ENCODE data around the gene LHX4. TPM values are rescaled to one million over a fixed set of nuclear protein-coding genes. Genes with fewer than 3 reads are reported as not detected.
A peak's percentile ranks its signal among the peaks of the same experiment; 100 is the strongest.

The LHX4 gene
- total RNA-seq, 5 donors from 2014 or later (not counting 1 experiment from before 2014, with no cell fraction given): 0.03 TPM; not detected in 3

- Histone ChIP-seq H3K27me3 (replicated peaks in 1 of 2; ENCODE audit: control insufficient read depth in 2 of 2, extremely low read depth in 1 of 2, insufficient read depth in 2 of 2, low read length in 1 of 2) (no peaks in the 10 kb centered on the region), H3K4me1 (ENCODE audit: control insufficient read depth in 1 of 2, extremely low read depth in 1 of 2, insufficient read depth in 2 of 2, low read length in 2 of 2) (no peaks in the 10 kb centered on the region), H3K4me3 (ENCODE audit: control insufficient read depth in 1 of 2, extremely low read depth in 1 of 2, low read length in 1 of 2) (no peak overlapping the region), H3K27ac (ENCODE audit: low read length) (no peak overlapping the region), H3K9me3 (no peaks in the 10 kb centered on the region), H3K36me3 (ENCODE audit: control insufficient read depth in 2 of 2, extremely low read depth in 1 of 2, insufficient read depth in 1 of 2, low read length in 1 of 2) (no peaks in the 10 kb centered on the region)
- 83% methylated on average over 1 of the region's 2 CpGs for WGBS (ENCODE audit: insufficient coverage)
- ATAC-seq (replicated peaks in 1 of 4): no peak
- no peak for DNase-seq
- Mint-ChIP-seq H3K9me3 (peaks cover 0 to 8% (median 2%) of the 10 kb centered on the region in 3 donors), H3K36me3 (peaks cover 29% of the 10 kb centered on the region), H3K4me3 (no peak overlapping the region), H3K27me3 (no peaks in the 10 kb centered on the region), H3K27ac (no peak overlapping the region), H3K4me1 (peaks cover 36 to 45% (median 39%) of the 10 kb centered on the region in 3 donors)
- CTCF ChIA-PET: no interaction called here
- POLR2A ChIA-PET: no interaction called here
These were observed 64.6 kb downstream of the LHX4 start for GRCh38 chr1:180294711-180295110.

- no CpG with 5 or more reads among the region's 1 CpG for WGBS (ENCODE audit: insufficient coverage)
- POLR2A ChIA-PET: no interaction called here
- peak overlapping the region in 1 of 2 donors; percentile 5 for H3K27ac Mint-ChIP-seq
These were observed 65.9 kb downstream of the LHX4 start for GRCh38 chr1:180295999-180296398.

DNA sequence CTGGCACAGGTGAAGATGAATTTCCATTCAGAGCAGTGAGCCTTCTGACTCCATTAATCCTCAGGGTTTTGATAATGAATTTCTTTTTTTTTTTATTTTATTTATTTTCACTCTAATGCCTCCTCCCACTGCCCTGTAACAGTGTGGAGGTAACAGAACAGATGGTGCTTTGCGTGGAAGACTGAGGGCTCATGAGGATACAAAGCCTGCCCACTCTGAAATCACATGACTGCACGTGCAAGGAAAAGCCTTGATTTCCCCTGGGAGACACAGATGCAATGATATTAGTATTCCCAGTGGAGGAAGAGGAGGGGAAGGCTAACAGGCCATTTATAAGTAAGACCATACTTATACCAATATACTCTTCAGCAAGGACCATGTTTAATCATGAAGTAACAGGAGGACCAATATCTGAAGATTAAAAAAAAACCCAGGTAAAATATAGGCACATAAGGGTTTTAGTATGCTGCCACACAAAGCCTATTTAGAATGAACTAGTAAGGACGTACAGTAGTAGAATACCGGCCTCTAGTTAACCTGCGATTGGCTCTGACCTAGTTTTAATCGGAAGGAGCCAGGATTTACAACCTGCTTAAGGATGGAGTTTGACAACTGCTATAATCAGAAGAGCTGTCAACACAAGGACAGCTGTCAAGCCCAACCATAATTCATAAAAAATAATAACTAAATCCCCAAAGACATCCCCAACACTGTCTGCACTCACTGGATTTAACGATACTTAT is 69.6 kb downstream of the LHX4 start:
- Mint-ChIP-seq H3K4me1 (peaks cover 23 to 30% (median 25%) of the 10 kb centered on the region in 3 donors), H3K9me3 (no peaks in the 10 kb centered on the region), H3K4me3 (no peak overlapping the region), H3K27me3 (no peaks in the 10 kb centered on the region), H3K27ac (no peak overlapping the region), H3K36me3 (peaks cover 28% of the 10 kb centered on the region)
- 95% methylated on average over 4 of the region's 7 CpGs for WGBS (ENCODE audit: insufficient coverage)
- POLR2A ChIA-PET: no interaction called here
- Histone ChIP-seq H3K27me3 (replicated peaks in 1 of 2; ENCODE audit: control insufficient read depth in 2 of 2, extremely low read depth in 1 of 2, insufficient read depth in 2 of 2, low read length in 1 of 2) (no peaks in the 10 kb centered on the region), H3K27ac (ENCODE audit: low read length) (no peak overlapping the region), H3K4me3 (ENCODE audit: control insufficient read depth in 1 of 2, extremely low read depth in 1 of 2, low read length in 1 of 2) (no peak overlapping the region), H3K36me3 (ENCODE audit: control insufficient read depth in 2 of 2, extremely low read depth in 1 of 2, insufficient read depth in 1 of 2, low read length in 1 of 2) (no peaks in the 10 kb centered on the region), H3K4me1 (ENCODE audit: control insufficient read depth in 1 of 2, extremely low read depth in 1 of 2, insufficient read depth in 2 of 2, low read length in 2 of 2) (no peaks in the 10 kb centered on the region), H3K9me3 (no peaks in the 10 kb centered on the region)
- ATAC-seq (replicated peaks in 1 of 4) (no peak), DNase-seq (no peak)
- CTCF ChIA-PET: no interaction called here

More at GRCh38 chr1:180295999-180296398, 65.9 kb downstream of the LHX4 start:
- Histone ChIP-seq H3K9me3 (no peaks in the 10 kb centered on the region), H3K27me3 (replicated peaks in 1 of 2; ENCODE audit: control insufficient read depth in 2 of 2, extremely low read depth in 1 of 2, insufficient read depth in 2 of 2, low read length in 1 of 2) (no peaks in the 10 kb centered on the region), H3K27ac (ENCODE audit: low read length) (no peak overlapping the region), H3K4me1 (ENCODE audit: control insufficient read depth in 1 of 2, extremely low read depth in 1 of 2, insufficient read depth in 2 of 2, low read length in 2 of 2) (no peaks in the 10 kb centered on the region), H3K4me3 (ENCODE audit: control insufficient read depth in 1 of 2, extremely low read depth in 1 of 2, low read length in 1 of 2) (no peak overlapping the region), H3K36me3 (ENCODE audit: control insufficient read depth in 2 of 2, extremely low read depth in 1 of 2, insufficient read depth in 1 of 2, low read length in 1 of 2) (no peaks in the 10 kb centered on the region)
- Mint-ChIP-seq H3K36me3 (peaks cover 29% of the 10 kb centered on the region), H3K27me3 (no peaks in the 10 kb centered on the region), H3K4me3 (no peak overlapping the region), H3K9me3 (peaks cover 0 to 8% (median 2%) of the 10 kb centered on the region in 3 donors), H3K4me1 (peaks cover 23 to 32% (median 26%) of the 10 kb centered on the region in 3 donors)
- no peak for DNase-seq
- CTCF ChIA-PET: no interaction called here
- no peak for ATAC-seq (replicated peaks in 1 of 4)

DNA sequence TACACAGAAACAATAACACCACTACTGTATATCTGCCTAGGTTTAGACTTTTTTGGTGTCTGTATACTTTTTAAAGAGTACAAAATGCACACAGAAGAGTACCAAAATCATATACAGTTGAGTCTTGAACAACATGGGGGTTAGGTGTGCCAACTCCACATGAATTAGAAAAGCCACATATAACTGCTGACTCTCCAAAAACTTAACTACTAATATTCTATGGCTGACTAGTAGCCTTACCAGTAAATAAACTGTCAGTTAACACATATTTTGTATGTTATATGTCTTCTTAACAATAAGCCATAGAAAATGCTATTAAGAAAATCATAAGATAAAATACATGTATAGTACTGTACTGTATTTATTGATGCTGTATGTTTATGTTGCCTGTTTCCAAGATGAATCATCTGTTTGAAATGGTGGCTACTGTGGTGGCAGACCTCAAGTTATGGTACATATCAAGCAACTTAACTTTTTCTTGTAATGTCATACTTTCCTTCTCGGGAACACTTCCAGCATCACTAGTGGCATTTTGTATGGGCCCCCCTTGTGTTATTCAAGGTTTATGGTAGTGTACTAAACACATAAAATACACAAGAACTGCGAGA is 71.2 kb downstream of the LHX4 start:
- DNase-seq (no peak), ATAC-seq (replicated peaks in 1 of 4) (no peak)
- no peaks in the 10 kb centered on the region for H3K36me3 ChIP-seq (ENCODE audit: control insufficient read depth in 2 of 2, extremely low read depth in 1 of 2, insufficient read depth in 1 of 2, low read length in 1 of 2)
- H3K4me1 Mint-ChIP-seq: peaks cover 16 to 23% (median 20%) of the 10 kb centered on the region in 3 donors
- H3K4me3 ChIP-seq (ENCODE audit: control insufficient read depth in 1 of 2, extremely low read depth in 1 of 2, low read length in 1 of 2): no peak overlapping the region
- H3K36me3 Mint-ChIP-seq: peaks cover 26% of the 10 kb centered on the region
- H3K4me1 ChIP-seq (ENCODE audit: control insufficient read depth in 1 of 2, extremely low read depth in 1 of 2, insufficient read depth in 2 of 2, low read length in 2 of 2): no peaks in the 10 kb centered on the region
- POLR2A ChIA-PET: no interaction called here
- H3K9me3 Mint-ChIP-seq: peaks cover 0 to 1% (median 0%) of the 10 kb centered on the region in 3 donors
- no peaks in the 10 kb centered on the region for H3K27me3 ChIP-seq (replicated peaks in 1 of 2; ENCODE audit: control insufficient read depth in 2 of 2, extremely low read depth in 1 of 2, insufficient read depth in 2 of 2, low read length in 1 of 2)
- CTCF ChIA-PET: no interaction called here
- no peak overlapping the region for H3K27ac ChIP-seq (ENCODE audit: low read length)
- no peaks in the 10 kb centered on the region for H3K9me3 ChIP-seq
- no CpG with 5 or more reads among the region's 2 CpGs for WGBS (ENCODE audit: insufficient coverage)
- H3K27me3 Mint-ChIP-seq: no peaks in the 10 kb centered on the region
- H3K27ac Mint-ChIP-seq: no peak overlapping the region
- no peak overlapping the region for H3K4me3 Mint-ChIP-seq

GRCh38 chr1:180309338-180309737 is 79.3 kb downstream of the LHX4 start:
- Histone ChIP-seq H3K27me3 (replicated peaks in 1 of 2; ENCODE audit: control insufficient read depth in 2 of 2, extremely low read depth in 1 of 2, insufficient read depth in 2 of 2, low read length in 1 of 2) (no peaks in the 10 kb centered on the region), H3K9me3 (no peaks in the 10 kb centered on the region), H3K4me3 (ENCODE audit: control insufficient read depth in 1 of 2, extremely low read depth in 1 of 2, low read length in 1 of 2) (no peak overlapping the region), H3K27ac (ENCODE audit: low read length) (no peak overlapping the region), H3K4me1 (ENCODE audit: control insufficient read depth in 1 of 2, extremely low read depth in 1 of 2, insufficient read depth in 2 of 2, low read length in 2 of 2) (no peaks in the 10 kb centered on the region), H3K36me3 (ENCODE audit: control insufficient read depth in 2 of 2, extremely low read depth in 1 of 2, insufficient read depth in 1 of 2, low read length in 1 of 2) (peaks cover 2 to 3% of the 10 kb centered on the region in 2 donors)
- Mint-ChIP-seq H3K4me1 (no peaks in the 10 kb centered on the region), H3K9me3 (peaks cover 5 to 20% (median 8%) of the 10 kb centered on the region in 3 donors), H3K36me3 (peaks cover 67% of the 10 kb centered on the region), H3K27me3 (no peaks in the 10 kb centered on the region), H3K4me3 (no peak overlapping the region), H3K27ac (no peak overlapping the region)
- WGBS (ENCODE audit: insufficient coverage): 89% methylated on average over 1 of the region's 1 CpG
- ATAC-seq (replicated peaks in 1 of 4) (no peak), DNase-seq (no peak)
- ChIA-PET POLR2A (no interaction called here), CTCF (no interaction called here)

GRCh38 chr1:180310095-180310494 is 80.0 kb downstream of the LHX4 start:
- no peaks in the 10 kb centered on the region for H3K27me3 Mint-ChIP-seq
- WGBS (ENCODE audit: insufficient coverage): 100% methylated on average over 1 of the region's 3 CpGs
- no peak for ATAC-seq (replicated peaks in 1 of 4)
- H3K4me1 Mint-ChIP-seq: no peaks in the 10 kb centered on the region
- CTCF ChIA-PET: no interaction called here
- Histone ChIP-seq H3K9me3 (no peaks in the 10 kb centered on the region), H3K36me3 (ENCODE audit: control insufficient read depth in 2 of 2, extremely low read depth in 1 of 2, insufficient read depth in 1 of 2, low read length in 1 of 2) (peaks cover 2 to 3% of the 10 kb centered on the region in 2 donors), H3K4me3 (ENCODE audit: control insufficient read depth in 1 of 2, extremely low read depth in 1 of 2, low read length in 1 of 2) (no peak overlapping the region), H3K4me1 (ENCODE audit: control insufficient read depth in 1 of 2, extremely low read depth in 1 of 2, insufficient read depth in 2 of 2, low read length in 2 of 2) (no peaks in the 10 kb centered on the region), H3K27ac (ENCODE audit: low read length) (no peak overlapping the region), H3K27me3 (replicated peaks in 1 of 2; ENCODE audit: control insufficient read depth in 2 of 2, extremely low read depth in 1 of 2, insufficient read depth in 2 of 2, low read length in 1 of 2) (no peaks in the 10 kb centered on the region)
- POLR2A ChIA-PET: no interaction called here
- H3K27ac Mint-ChIP-seq: no peak overlapping the region
- H3K9me3 Mint-ChIP-seq: peaks cover 5 to 20% (median 8%) of the 10 kb centered on the region in 3 donors
- no peak for DNase-seq
- peaks cover 66% of the 10 kb centered on the region for H3K36me3 Mint-ChIP-seq
- no peak overlapping the region for H3K4me3 Mint-ChIP-seq
